ENCODE measurements around the gene WFIKKN1.

WFIKKN1 gene

DNA sequence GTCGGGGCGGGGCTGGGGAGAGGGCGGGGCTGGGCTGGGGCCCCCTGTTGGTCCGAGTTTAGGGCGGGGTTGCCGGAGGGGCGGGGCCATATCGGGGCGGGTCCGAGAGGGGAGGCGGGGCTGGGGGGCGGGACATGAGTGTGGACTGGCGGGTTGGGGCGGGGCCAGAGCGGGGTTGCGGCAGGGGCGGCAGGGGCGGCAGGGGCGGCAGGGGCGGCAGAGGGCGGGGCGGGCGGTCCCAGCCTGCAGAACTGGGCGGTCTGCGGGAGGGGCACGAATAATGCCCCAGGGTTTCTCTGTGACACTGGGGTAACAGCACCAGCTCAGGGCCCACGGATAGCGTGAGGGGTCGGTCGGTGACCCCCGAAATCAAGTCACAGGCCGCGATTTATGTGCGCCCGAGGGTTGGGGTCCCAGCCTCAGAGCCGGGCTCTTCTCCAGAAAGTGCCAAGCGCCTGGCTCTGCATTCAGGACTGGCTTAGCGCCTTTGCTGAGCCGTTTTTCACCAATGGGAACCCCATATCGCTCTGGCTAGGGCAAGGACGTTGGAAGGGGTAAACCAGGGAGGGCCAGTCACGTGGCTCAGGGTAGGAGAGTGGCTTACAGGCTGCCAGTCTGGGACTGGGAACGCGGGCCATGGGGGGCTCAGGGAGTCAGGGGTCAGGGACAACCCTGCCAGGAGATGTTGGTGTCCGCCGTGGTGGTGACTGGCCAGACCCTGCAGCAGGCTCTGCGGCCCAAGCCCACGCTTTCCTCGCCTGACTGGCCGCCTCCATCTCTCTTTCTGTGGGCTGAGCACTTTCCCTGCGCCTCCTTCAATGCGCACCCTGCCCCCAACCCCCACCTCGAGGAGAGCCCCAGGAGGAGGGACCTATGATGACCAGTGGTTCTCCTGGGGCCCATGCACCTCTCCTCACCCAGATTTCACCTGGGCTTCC lies 6.6 kb downstream of the WFIKKN1 start:
- no peak for FAIRE-seq

DNA sequence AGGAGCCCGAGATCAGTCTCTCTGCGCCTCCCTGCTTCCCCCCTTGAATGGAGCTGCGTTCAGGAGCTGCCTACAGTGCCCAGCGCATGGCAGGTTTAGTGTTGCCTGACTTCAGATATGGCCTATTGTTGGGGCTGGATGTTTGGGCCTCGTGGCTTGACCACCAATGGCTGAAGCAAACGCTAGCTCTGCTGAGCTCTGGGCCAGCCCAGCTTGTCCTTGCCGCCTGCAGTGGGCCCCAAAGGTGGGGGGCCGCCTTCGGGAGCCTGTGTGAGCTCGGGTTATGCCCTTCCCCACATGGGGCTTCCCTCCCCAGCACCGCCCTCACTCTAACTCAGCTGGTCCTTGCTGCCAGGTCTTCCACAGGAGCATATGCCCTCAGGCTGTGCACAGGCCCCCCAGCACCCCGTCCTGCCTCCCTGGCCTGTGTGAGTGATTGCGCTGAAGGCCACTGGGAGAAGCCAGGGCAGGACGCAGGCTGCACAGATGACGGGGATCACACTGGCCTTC lies 7.3 kb downstream of the WFIKKN1 start:
- FAIRE-seq = no peak

DNA sequence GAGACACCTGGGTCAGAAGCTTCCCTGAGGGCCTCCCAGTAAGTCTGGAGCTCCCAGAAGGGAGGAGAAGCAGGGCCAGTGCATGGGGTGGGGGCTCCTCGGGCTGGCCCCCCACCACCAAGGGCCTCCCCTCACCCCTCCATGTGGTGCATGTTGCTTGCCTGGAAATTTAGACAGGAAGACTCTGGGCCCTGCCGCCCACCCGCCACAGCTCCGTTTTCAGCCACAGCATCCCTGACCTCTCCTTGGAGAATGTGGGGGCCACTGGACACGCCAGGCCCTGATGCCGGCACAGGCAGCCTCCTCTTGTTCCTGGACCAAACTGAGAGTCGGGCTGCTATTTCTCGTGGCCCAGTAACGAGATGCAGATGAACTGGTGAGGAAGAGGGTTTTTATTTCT lies 8.1 kb downstream of the WFIKKN1 start:
- FAIRE-seq = no peak

DNA sequence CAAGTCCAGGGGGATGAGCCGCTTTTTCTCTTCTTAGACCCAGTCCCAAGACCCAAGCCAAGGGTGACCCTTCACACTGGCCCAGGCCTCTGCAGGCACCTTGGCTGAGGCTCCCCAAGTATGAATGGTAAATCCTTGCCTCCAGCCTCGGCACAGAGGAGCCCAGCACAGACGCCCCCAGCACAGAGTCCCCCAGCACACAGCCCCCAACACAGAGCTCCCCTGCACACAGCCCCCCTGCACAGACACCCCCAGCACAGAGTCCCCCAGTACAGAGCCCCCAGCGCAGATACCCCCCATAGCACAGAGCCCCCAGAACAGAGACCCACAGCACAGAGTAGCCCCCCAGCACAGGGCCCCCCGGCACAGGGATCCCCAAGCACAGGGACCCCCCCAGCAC lies 9.8 kb downstream of the WFIKKN1 start:
- no peak for FAIRE-seq

DNA sequence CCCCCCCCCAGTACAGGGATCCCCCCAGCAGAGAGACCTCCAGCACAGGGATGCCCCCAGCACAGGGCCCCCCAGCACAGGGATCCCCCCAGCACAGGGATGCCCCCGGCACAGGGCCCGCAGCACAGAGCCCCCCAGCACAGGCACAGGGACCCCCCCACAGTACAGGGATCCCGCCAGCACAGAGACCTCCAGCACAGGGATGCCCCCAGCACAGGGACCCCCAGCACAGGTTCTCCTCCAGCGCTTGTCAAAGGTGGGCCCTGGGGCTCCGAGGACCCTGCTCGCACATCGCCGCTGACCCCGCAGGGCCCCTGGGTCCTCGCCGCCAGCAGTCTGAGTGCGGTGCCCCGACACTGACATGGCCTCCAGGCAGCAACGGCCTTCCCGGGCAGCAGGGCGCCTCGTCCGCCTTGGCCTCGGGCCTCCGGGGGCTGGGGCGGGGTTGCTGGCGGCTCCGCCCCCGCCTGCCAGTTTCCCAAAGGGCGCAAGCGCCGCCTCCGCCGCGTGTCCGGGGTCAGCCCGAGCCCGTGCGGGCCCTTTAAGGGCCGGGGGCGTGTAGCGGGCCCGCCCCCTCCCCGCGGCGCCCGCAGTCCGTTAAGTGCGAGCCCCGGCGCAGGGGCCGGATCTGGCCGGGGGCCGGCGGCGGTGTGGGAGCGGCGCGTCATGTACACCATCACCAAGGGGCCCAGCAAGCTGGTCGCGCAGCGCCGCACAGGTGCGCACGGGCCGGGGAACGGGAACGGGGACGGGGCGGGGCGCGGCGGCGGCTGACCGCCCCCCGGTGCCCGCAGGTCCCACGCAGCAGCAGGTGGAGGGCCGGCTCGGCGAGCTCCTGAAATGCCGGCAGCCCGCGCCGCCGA lies 10.8 kb downstream of the WFIKKN1 start, which contains the start of gene MCRIP2:
MCRIP2 (plus strand) TSS at position 503 of the 863 bp plus-strand sequence; CDS start at position 667, 164 bp downstream.
- FAIRE-seq = no peak

DNA sequence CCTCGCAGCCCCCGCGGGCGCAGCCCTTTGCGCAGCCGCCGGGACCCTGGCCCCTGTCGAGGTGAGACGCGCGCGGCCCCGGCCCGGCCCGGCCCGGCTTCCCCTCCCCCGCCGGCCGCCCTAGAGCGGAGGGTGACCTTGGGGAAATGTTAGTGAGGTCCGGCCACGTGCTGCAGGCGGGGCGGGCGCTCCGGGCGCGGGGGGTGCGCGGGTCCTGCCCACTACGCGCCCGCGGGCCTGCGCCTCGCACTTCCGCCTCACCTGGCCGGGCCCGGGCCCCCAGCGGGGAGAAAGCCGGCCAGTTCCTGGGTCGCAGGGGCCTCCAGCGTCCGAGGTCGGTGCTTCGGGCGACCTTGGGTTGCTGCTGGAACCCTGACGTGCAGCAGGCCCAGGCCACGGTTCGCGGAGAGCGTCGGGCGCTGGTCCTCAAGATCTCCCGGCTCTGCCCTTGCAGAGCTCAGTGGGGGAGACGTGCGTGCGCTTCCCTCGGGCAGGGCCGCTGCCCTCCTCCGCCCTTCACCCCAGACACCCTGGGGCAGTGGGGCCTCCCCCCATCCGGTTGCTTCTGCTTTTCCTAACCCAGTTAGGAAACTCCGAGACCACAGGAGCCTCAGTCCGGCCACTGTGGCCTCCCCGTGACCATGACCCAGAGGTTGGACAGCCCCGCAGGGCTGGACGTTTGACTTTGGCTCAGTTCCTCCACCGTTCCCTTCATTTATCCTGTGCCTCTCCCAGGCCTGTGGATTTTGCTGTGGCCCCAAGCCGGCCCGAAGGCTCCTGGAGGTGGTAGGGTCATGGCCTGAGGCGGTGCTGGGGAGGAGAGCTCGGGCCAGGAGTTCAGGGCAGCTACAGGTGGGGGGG lies 11.6 kb downstream of the WFIKKN1 start:
- no peak for FAIRE-seq

DNA sequence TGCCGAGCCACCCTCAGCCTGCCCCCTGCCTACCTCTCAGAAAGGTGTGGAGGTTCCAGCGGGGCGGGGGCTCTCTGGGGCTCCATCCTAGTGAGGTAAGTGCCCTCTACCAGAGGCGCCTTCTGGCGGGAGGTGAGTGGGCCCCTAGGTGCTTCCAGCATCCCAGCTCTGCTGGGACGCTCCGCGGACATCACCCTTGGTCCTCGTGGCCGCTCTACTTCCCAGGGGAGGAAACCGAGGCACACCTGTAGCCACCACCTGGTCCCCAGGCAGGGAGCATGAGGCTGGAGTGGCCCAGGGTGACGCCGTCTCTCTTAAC lies 12.2 kb downstream of the WFIKKN1 start:
- no peak for FAIRE-seq

DNA sequence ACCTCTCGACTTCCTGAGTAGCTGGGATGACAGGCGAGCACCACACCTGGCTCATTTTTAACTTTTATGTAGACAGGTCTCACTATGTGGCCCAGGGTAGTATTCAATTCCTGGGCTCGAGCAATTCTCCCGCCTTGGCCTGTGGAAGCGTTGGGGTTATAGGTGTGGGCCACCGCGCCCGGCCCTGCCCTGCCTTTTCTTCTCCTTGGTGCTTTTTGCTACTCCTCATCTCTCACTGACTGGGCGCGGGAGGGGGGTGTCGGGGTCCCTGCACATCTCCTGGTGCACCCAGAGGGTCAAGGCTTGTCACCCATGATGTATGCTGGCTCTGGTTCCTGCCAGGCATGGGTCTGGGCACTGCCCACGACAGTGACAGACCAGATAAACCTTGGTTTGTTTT lies 13.8 kb downstream of the WFIKKN1 start:
- FAIRE-seq = no peak

DNA sequence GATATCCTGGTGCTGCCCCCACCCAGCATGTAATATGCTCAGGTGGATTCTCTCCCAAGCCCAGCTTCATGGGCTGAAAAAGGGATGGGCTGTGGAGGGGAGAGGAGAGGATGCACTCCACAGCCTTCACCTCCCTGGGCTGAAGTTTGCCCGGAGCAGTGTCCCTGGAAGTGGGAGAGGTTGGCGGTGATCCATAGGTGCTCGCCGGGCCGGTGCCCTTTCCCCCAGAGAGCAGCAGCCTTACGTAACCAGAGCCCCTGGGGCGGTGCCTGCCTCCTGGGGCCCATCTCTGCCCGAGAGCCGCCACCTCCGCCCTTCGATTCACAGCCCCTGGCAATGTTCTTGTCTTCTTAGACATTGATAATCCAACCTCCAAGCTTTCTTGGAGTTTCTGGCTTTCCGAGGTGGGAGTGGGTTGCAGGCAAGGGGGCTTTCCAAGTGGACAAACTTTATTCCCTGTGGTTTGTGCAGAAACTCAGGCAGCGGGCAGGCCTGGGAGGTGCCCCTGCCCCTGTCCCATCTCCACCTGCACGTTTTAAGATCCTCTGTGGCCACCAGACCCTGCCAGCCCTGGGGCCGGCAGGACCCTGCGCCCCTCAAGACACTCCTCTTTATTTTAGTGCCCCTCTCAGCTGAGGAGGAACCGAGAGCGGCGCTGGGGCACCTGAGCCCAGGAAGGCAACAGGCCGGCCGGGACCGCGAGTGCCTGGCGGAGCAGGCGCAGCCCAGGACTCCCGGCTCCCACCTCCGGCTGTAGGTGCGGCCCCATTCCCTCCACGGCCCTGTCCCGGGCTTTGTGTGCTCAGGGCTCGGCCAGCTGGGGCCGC lies 15.3 kb downstream of the WFIKKN1 start:
- no peak for FAIRE-seq

DNA sequence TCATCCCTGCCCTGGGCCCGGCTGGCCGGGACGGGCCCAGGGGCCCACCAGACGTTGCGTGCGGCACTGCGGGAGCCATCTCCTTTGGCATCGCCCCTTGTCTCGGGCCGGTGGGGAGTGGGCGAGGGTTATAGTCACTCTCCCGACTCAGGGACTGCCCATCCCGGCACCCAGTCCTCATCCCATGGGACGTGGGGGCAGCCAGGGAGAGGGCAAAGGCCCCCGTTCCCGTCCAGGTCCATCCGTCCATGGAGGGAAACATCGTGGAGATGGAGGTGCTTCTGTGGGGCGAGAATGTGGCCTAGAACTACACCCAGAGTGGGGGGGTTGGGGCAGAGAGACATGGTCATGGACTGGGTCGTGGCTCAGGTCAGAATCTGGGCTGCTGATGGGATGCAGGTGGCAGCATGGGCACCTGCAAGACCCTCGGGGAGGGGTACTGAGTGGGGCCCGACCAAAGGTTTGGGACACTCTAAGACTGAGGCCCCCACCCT lies 15.9 kb downstream of the WFIKKN1 start:
- FAIRE-seq = no peak

DNA sequence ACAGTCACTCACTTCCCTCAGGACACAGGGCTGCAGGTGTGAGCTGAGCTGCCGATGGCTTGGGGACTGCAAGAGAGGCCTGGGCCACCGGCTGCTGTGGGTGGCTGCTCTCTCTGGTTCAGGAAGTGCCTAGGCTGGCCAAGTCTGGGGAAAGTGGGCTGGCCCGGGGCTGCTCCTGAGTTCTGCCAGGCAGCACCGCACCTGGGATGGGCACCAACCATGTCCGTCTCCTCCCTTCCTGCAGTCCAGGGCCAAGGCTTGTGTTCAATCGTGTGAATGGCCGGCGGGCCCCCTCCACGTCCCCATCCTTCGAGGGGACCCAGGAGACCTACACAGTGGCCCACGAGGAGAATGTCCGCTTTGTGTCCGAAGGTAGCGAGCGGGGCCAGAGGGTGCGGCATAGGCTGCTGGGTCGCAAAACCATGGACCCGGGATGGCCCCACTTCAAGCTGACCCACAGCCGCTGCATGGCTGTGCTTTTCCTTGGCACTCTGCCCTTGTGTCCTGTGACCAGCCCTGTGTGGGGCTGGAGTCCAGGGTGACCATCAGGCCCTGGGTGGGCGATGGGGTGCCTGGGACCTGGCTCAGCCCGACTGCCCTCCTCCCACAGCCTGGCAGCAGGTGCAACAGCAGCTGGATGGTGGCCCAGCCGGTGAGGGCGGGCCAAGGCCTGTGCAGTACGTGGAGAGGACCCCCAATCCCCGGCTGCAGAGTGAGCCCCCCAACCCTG lies 16.6 kb downstream of the WFIKKN1 start:
- FAIRE-seq = no peak

DNA sequence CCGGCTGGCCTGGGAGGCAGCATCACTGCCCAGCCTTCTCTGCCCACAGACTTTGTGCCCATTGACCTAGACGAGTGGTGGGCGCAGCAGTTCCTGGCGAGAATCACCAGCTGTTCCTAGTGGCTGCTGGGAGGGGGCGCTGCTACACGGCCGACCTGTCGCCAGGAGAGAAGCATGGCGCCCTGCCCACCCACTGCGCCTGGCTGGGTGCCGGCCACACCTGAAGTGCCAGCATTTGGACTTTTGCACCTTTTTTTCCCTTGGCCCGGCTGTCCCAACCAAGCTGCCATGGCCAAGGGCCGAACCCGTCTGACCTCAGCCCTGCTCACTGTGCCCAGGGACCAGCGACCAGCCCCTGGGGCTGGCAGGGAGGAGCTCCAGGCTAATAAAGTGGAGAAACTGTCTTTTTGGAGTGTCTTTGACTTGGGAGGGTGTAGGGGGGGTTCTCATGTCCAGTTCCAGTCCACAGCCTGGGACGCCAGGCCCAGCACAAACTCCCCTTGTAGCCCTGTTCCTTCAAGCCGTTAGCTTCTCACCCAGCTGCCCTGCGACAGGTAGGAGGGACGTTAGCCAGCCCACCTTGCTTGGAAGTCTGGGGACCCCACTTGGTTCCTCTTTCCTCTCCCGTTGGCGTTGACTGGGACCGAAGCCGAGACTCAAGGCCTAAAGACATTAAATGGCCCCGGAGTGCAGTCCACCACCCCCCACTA lies 17.4 kb downstream of the WFIKKN1 start:
- FAIRE-seq = no peak

DNA sequence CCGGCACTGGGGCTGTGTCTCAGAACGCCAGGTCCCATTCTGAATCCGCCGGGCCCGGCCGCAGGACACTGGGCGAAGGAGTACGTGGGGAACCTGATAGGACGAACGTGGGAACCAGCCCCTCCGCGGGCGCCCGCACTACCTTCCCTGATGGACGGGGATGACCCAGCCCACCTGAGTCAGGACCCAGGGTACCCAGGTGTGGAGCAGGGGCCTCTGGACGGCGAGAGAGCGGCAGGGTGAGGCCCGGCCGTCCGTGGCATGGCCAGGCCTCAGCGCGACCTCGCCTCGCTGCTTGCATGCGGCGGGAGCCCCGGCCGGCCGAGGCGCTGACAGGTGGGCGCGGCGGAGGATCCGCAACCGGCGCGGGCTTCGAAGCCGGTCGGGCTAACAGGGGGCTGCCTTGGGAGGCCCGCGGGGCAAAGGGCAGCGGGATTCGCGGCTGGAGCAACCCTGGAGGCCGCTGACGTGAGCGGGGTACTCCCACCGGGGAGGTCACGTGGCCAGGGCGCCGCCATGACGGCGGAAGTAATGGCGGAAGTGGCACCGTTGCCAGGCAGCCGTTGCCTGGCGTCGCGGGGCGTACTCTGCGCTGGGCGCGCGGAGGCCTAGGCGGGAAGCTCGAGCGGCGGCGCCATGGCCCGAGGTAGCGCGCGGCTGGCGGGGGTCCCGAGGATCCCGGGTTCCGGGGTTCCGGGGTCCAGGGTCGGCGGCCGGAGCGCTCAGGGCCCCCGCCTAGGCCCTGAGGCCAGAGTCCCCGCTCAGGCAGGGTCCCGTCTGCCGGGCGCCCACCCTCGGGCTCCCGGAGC lies 18.2 kb downstream of the WFIKKN1 start, which contains the start of gene WDR90:
WDR90 (plus strand) TSS at position 585 of the 809 bp plus-strand sequence; CDS start at position 637, 52 bp downstream.
- FAIRE-seq = no peak

DNA sequence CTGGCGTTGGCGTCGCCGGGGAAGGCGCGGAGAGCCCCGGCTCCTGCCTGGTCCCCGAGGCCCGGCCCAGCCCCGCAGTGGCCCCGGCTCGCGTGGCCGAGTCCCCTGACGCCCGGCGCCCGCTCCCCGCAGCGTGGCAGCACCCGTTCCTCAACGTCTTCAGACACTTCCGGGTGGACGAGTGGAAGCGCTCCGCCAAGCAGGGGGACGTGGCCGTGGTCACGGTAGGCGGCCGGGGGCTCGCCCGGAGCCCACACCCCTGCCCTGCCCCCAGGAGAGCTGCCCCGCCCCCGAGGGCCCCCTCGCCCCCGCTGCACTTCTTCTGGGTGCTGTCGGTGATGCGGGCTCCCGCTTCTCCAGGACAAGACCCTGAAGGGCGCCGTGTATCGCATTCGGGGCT lies 18.8 kb downstream of the WFIKKN1 start:
- no peak for FAIRE-seq

DNA sequence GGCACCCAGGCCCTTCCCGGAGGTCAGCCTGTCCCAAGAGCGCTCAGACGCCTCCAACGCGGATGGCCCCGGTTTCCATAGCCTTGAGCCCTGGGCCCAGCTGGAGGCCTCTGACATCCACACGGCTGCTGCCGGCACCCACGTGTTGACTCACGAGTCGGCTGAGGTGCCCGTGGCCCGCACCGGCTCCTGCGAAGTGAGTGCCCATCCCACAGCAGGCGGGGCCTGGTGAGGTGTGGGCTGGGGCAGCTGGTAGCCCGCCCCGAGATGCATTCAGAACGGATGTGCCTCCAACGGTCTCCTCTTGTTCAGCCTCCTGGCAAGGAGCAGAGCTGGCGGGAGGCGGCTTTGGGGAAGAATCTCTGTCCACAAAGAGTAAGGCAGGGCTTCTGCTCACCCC lies 21.1 kb downstream of the WFIKKN1 start:
- no peak for FAIRE-seq

DNA sequence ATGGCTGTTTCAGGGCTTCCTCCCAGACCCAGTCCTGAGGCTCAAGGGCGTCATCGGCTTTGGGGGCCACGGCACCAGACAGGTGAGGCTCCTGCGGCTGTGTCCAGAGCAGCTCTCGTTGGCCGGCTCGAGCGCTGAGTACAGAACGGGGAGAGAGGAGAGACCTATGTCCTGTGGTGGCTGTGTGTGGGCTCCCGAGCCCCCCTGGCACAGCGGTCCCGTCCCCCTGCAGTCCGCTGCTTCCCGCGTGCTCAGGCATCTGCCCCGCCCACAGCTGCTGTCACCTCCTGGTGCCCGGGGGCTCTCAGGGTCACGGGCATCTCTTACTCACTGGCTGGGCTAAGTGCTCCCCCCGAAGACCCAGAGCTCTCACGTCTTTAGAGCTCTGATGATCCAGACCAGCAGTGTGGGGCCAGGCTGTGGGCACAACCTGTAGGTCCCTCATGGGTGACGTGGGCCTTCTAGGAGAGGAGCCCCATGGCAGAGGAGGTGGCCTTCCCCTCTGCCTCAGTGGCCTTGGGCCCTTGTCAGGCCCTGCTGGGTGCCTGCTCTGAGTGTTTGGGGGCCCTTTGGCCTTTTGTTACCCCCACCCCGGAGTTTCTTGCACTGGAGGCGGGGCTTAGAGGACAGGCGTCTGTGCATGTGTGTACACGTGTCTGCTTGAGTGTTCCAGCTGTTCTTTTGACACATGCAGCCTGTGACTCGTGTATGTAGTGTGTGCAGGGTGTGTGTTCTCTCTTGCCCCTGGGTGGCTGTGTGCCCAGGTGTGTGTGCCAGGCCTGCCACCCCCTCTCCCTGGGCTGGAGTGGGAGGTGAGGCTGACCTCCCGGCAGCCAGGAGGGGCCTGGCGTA lies 21.9 kb downstream of the WFIKKN1 start:
- FAIRE-seq = no peak

DNA sequence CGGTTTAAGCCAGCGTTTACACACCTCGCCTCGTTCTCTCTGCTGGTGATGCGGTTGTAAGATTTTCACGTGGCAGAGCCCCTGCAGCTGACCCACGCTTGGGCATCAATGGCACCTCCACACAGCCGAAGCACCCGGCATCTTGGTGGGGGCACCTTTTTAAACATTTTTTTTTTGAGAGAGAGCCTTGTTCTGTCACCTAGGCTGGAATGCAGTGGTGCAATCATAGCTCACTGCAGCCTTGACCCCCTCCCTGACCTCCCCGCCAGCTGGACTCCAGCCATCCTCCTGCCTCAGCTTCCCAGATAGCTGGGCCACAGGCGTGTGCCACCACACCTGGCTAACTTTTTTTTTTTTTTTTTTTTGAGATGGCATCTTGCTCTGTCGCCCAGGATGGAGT lies 23.2 kb downstream of the WFIKKN1 start:
- FAIRE-seq = no peak

DNA sequence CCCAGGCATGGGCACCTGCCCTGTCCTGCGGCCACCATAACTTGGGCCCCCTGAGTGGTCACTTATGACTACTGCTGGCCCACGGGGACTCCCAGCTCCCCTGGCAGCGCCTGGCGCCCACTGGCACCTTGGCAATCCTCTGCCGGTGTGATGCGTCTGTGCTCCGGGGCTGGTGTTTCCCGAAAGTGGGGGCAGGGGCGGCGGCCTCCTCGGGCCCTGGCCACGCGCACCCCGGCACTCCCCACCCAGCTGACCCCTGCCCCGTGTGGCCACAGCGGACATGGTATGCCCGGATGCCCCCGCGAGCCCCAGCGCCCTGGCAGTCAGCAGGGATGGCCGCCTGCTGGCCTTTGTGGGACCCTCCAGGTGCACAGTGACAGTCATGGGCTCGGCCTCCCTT lies 26.7 kb downstream of the WFIKKN1 start:
- FAIRE-seq = no peak
